ENCODE results near the gene GOLGA1.
"Not testable (repeated sequence)": the region's sequence is repeated elsewhere in the genome, so short reads cannot be mapped to it uniquely, and the experiment has no call there.

The GOLGA1 gene

GRCh38 chr9:124941679-124942561 lies 1.0 kb upstream of the GOLGA1 start:
- DNase-seq (ENCODE audit: low read depth in 2 of 2, low spot score in 1 of 2) = peak; percentile 26 to 43

GRCh38 chr9:124940521-124940893 lies 376 bp downstream of the GOLGA1 start:
- no peak for DNase-seq (ENCODE audit: low read depth in 2 of 2, low spot score in 1 of 2)

GRCh38 chr9:124939944-124940343 lies 939 bp downstream of the GOLGA1 start:
- DNase-seq (ENCODE audit: low read depth in 2 of 2, low spot score in 1 of 2) = no peak

- DNase-seq (ENCODE audit: low read depth in 2 of 2, low spot score in 1 of 2) = no peak
These were observed 6.6 kb downstream of the GOLGA1 start for GRCh38 chr9:124934290-124934689.

DNA sequence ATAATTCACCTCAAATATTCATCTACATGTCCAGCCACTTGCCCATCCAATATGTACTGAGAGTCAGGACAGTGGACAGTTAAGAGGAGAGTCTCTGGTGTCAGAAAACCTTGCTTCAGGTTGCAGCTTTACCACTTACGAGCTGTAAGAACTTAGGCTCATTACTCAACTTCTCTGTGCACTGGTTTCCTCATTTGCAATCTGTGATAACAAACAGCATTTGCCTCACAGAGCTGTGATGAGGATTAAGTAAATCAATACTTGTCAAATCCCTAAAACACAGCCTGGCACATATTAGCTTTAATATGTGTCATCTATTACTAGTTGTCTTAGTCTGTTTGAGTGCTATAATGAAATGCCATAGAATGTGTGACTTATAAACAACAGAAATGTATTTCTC lies 8.6 kb downstream of the GOLGA1 start:
- no peak for DNase-seq (ENCODE audit: low read depth in 2 of 2, low spot score in 1 of 2)

- DNase-seq (ENCODE audit: low read depth in 2 of 2, low spot score in 1 of 2) = no peak
These were observed 11.4 kb downstream of the GOLGA1 start for GRCh38 chr9:124929464-124929863.

GRCh38 chr9:124928116-124928515 lies 12.8 kb downstream of the GOLGA1 start:
- no peak for DNase-seq (ENCODE audit: low read depth in 2 of 2, low spot score in 1 of 2)

DNA sequence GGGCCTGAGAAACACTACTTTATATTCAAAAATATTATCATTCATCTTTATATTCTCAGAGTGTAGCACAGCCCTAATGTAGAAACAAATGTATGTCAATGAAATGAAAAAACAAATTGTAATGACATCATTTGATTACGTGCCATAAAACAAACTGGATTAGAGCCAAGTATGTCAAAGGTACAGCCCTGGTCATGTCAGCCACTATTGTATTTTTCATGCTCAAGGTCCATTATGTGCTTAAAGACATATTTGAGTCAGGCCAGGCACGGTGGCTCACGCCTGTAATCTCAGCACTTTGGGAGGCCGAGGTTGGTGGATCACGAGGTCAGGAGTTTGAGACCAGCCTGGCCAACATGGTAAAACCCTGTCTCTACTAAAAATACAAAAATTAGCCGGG lies 20.5 kb downstream of the GOLGA1 start:
- DNase-seq (ENCODE audit: low read depth in 2 of 2, low spot score in 1 of 2) = not testable (repeated sequence)

DNA sequence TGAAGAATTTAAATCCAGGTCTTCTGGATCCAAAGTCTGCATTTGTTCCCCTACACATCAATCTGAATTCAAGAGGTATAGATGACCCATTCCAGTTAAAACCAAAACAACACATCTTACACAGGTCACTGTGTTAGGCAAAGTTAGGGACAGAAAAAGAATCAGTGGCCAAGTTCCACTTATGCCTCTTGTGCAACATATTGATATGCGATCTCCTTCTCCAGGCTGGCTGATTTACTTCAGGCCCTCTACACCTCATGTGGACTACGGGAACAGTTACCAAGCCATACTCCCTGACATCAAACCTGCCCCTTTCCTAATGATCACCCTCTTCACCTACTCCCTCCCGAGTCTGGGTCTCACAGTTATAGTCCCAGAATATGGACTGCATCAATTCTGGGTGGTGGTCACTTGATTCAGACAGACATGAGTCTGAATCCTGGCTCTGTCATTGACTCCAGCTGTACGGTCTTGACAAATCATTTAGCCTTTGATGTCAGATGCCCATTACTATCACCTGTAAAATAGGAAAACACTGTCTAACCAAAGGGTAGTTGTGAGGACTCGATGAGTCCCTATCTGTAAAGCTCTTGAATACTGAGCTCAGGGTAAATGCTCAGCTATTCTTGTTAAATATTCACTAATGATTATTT lies 26.0 kb downstream of the GOLGA1 start:
- DNase-seq (ENCODE audit: low read depth in 2 of 2, low spot score in 1 of 2) = no peak

DNA sequence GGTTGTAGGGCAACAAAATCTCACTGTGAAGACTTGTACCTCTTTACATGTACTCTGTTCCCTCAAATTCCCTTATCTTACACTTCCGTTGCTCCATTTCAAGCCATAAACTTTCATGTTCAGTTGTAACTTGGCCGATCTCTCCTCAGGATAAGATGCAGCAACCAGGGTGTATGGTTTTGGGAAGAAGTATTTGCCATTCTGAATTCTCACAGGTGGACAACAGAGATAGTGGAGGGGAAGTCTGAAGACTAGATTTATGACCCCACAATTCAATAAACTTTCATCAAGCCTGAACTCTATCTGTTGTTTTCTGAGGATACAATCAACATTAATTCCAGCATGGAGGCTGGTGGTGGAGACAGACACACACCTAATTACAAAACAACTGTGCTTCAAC lies 27.5 kb downstream of the GOLGA1 start:
- no peak for DNase-seq (ENCODE audit: low read depth in 2 of 2, low spot score in 1 of 2)

- no peak for DNase-seq (ENCODE audit: low read depth in 2 of 2, low spot score in 1 of 2)
These were observed 29.1 kb downstream of the GOLGA1 start for GRCh38 chr9:124911766-124912165.

GRCh38 chr9:124908098-124908497 lies 32.8 kb downstream of the GOLGA1 start:
- no peak for DNase-seq (ENCODE audit: low read depth in 2 of 2, low spot score in 1 of 2)

GRCh38 chr9:124906966-124907365 lies 33.9 kb downstream of the GOLGA1 start:
- DNase-seq (ENCODE audit: low read depth in 2 of 2, low spot score in 1 of 2) = no peak

- no peak for DNase-seq (ENCODE audit: low read depth in 2 of 2, low spot score in 1 of 2)
These were observed 41.0 kb downstream of the GOLGA1 start for GRCh38 chr9:124899845-124900244.

GRCh38 chr9:124897570-124898460 lies 43.1 kb downstream of the GOLGA1 start:
- DNase-seq (ENCODE audit: low read depth in 2 of 2, low spot score in 1 of 2) = no peak

- DNase-seq (ENCODE audit: low read depth in 2 of 2, low spot score in 1 of 2) = no peak
These were observed 46.1 kb downstream of the GOLGA1 start for GRCh38 chr9:124894741-124895170.

- DNase-seq (ENCODE audit: low read depth in 2 of 2, low spot score in 1 of 2) = no peak
These were observed 46.7 kb downstream of the GOLGA1 start for GRCh38 chr9:124894035-124894740.

GRCh38 chr9:124890179-124890578 lies 50.7 kb downstream of the GOLGA1 start:
- DNase-seq (ENCODE audit: low read depth in 2 of 2, low spot score in 1 of 2) = no peak

DNA sequence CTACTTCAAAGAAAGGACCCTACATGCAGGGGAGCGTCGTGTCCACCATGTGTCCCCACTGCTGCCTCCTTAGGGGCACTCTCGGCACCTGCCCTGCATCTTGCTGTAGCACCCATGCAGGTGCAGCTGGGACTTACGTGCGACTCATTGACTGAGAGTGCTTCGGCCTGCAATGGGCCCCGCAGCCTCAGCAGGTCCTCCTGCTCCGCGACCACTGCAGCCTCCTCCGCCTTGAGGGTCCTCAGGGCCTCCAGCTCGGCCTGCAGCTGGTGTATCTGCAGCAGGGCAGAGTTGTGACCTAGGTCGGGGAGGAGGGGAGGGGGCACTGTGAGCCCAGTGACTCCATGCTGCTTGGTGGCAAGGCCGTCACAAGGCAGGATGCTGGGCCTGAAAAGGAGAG lies 51.9 kb downstream of the GOLGA1 start:
- DNase-seq (ENCODE audit: low read depth in 2 of 2, low spot score in 1 of 2) = no peak

DNA sequence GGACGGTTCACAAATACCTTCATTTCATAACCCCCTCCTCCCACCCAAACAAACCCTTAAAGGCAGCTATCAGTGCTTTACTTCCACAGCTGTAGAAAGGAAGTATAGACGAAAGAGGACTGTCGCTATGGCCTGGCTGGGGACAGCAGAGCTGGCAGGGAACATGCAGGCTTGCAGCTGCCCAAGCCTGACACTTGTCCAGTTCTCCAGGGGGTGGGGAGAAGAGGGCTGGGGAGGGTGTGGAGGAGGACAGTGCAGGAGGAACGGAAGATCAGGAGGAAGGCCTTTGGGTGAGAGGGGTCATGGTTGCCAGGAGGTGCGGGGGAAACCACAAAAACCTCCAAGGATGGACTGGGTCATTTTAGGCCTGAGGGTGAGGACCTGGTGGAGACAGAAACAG lies 53.1 kb downstream of the GOLGA1 start:
- no peak for DNase-seq (ENCODE audit: low read depth in 2 of 2, low spot score in 1 of 2)

All from stimulated activated CD8-positive, alpha-beta memory T cell treated with anti-CD3 and anti-CD28 coated beads, Interleukin-4, amount 100 ng/mL, for 1 hour (primary cell).